HepG2 (cell line): ENCODE results near the gene C22orf39. TPM values are rescaled to one million over a fixed set of nuclear protein-coding genes. Genes with fewer than 3 reads are reported as not detected.

Experiments used
- AHDC1 ChIP-seq: sonication (generic); formaldehyde crosslinking; IDR thresholded peaks from 2 replicates; pipeline ENCODE4 v1.5.1; 2020; ENCODE audit warnings: mild to moderate bottlenecking, missing genetic modification reagents, borderline replicate concordance
- AHR ChIP-seq: IDR thresholded peaks from 2 replicates; pipeline ENCODE4 v1.6.1; 2018; ENCODE audit warnings: missing genetic modification reagents, missing compliant biosample characterization
- DZIP1 ChIP-seq: sonication (generic); formaldehyde crosslinking; IDR thresholded peaks from 2 replicates; pipeline ENCODE4 v1.5.0; 2020; ENCODE audit warnings: mild to moderate bottlenecking, missing genetic modification reagents
- ELF4 ChIP-seq: sonication (generic); formaldehyde crosslinking; IDR thresholded peaks from 2 replicates; pipeline ENCODE4 v1.5.0; 2020; ENCODE audit warnings: missing genetic modification reagents, mild to moderate bottlenecking, moderate library complexity, borderline replicate concordance
- GATA4 ChIP-seq: sonication (generic); IDR thresholded peaks from 2 replicates; pipeline ENCODE4 v1.6.1; 2016; ENCODE audit warnings: antibody characterized with exemption, low read depth, borderline replicate concordance
- MED1 ChIP-seq: sonication (generic); formaldehyde crosslinking; IDR thresholded peaks from 2 replicates; pipeline ENCODE4 v1.4.0; 2020; ENCODE audit warnings: missing genetic modification reagents
- SKI ChIP-seq: fragments of 450-650 bp; IDR thresholded peaks from one replicate; pipeline ENCODE4 v1.6.1; 2018; ENCODE audit warnings: mild to moderate bottlenecking; ENCODE audit not compliant: partially characterized antibody
- SRSF1 ChIP-seq: fragments of 200-400 bp; formaldehyde crosslinking; optimal IDR thresholded peaks from 2 replicates; pipeline ENCODE3; 2017; ENCODE audit warnings: mild to moderate bottlenecking, low read depth, low read length, moderate library complexity
- ZNF256 ChIP-seq: sonication (generic); formaldehyde crosslinking; conservative IDR thresholded peaks from 2 replicates; pipeline ENCODE4 v1.4.0; 2020; ENCODE audit warnings: missing genetic modification reagents
- ZNF280D ChIP-seq: sonication (generic); formaldehyde crosslinking; IDR thresholded peaks from 2 replicates; pipeline ENCODE4 v1.5.1; 2020; ENCODE audit warnings: mild to moderate bottlenecking, missing genetic modification reagents
- ZNF770 ChIP-seq: sonication (generic); formaldehyde crosslinking; IDR thresholded peaks from 2 replicates; pipeline ENCODE4 v1.5.0; 2020; ENCODE audit warnings: mild to moderate bottlenecking, missing genetic modification reagents
- polyA plus RNA-seq, 8 experiments: library from polyadenylated mRNA; depleted of rRNA in 3 of 8; stranded (reverse) in 7 of 8; unstranded in 1 of 8; fragments of >200 nt; fragmentation: Illumina TruSeq in 4 of 8; extraction: Trizol in 4 of 8; gene quantifications; 2 replicates each; pipeline versions ENCODE4 v1.2.1 to v1.2.3, GENCODE V29; 2011 to 2016; ENCODE audit warnings: low read depth in 4 of 8, missing spikeins in 1 of 8, mixed read lengths in 1 of 8; ENCODE audit not compliant: insufficient read depth in 1 of 8
- total RNA-seq, 5 experiments: library from RNA; depleted of rRNA; stranded (reverse); fragments of >200 nt; fragmentation: Illumina TruSeq; extraction: Trizol; gene quantifications; 2 replicates each; pipeline ENCODE4 v1.2.3, GENCODE V29; 2016; ENCODE audit warnings: low read depth in 1 of 5
- TF ChIP-seq, protein P1 (sequence below): sonication (generic); formaldehyde crosslinking; IDR thresholded peaks from 2 replicates; pipeline ENCODE4 v1.4.0; 2020; ENCODE audit warnings: missing genetic modification reagents

The C22orf39 gene
- total and polyA plus RNA-seq, 2 of the 13 experiments (the other 11 are each of a cell fraction or from before 2014, with no cell fraction given): 23.4 to 26.4 TPM

GRCh38 chr22:19447330-19448075, at the start of gene C22orf39 (continued):
- TF ChIP-seq DZIP1: no peak; the same call in 1 of the 2 replicates
- peak; percentile 38 for TF ChIP-seq MED1 (CRISPR knock-in tag)
- TF ChIP-seq AHDC1 (CRISPR knock-in tag): peak; percentile 62; the same call in 1 of the 2 replicates
- TF ChIP-seq ZNF280D (CRISPR knock-in tag): 0 out of 2 replicates have a peak, but pooled peaks have one; percentile 20
- peak; percentile 21 for TF ChIP-seq SKI
- TF ChIP-seq AHR: 0 out of 2 replicates have a peak, but pooled peaks have one; percentile 3
- TF ChIP-seq ELF4 (CRISPR knock-in tag): no peak; the same call in 1 of the 2 replicates
- TF ChIP-seq GATA4: 0 out of 2 replicates have a peak, but pooled peaks have one; percentile 28
- TF ChIP-seq ZNF770: peak; percentile 57
- no peak; the same call in 1 of the 2 replicates for TF ChIP-seq ZNF256 (CRISPR knock-in tag)
- TF ChIP-seq SRSF1: peak; percentile 25
- TF ChIP-seq, protein P1, sequence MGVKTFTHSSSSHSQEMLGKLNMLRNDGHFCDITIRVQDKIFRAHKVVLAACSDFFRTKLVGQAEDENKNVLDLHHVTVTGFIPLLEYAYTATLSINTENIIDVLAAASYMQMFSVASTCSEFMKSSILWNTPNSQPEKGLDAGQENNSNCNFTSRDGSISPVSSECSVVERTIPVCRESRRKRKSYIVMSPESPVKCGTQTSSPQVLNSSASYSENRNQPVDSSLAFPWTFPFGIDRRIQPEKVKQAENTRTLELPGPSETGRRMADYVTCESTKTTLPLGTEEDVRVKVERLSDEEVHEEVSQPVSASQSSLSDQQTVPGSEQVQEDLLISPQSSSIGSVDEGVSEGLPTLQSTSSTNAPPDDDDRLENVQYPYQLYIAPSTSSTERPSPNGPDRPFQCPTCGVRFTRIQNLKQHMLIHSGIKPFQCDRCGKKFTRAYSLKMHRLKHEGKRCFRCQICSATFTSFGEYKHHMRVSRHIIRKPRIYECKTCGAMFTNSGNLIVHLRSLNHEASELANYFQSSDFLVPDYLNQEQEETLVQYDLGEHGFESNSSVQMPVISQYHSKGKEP (CRISPR knock-in tag): no peak; the same call in 1 of the 2 replicates
